Measurements from ENCODE around the gene NDUFB8.

The NDUFB8 gene

GRCh38 chr10:100502926-100503494 lies 26.7 kb downstream of the NDUFB8 start:
- Histone ChIP-seq H3F3A (ENCODE audit: insufficient read depth) (no peaks in the 10 kb centered on the region), H3K4me3 (ENCODE audit: insufficient read depth, low read length, poor library complexity, severe bottlenecking) (no peak overlapping the region), H3K4me2 (ENCODE audit: low read depth, low read length, poor library complexity, severe bottlenecking) (no peak overlapping the region), H3K36me3 (ENCODE audit: low read length) (no peaks in the 10 kb centered on the region), H2AFZ (ENCODE audit: low read depth, low read length, severe bottlenecking) (no peak overlapping the region), H3K9me3 (ENCODE audit: insufficient read depth, low read length) (no peaks in the 10 kb centered on the region), H3K79me2 (ENCODE audit: insufficient read depth, low read length) (no peaks in the 10 kb centered on the region), H3K9me2 (replicated peaks; ENCODE audit: insufficient read depth, low read length) (no peaks in the 10 kb centered on the region), H4K20me1 (ENCODE audit: low read depth, low read length) (no peaks in the 10 kb centered on the region), H3K27ac (ENCODE audit: low read depth, low read length) (no peak overlapping the region), H3K27me3 (ENCODE audit: low read length) (no peaks in the 10 kb centered on the region), H3K9ac (ENCODE audit: low read length) (no peak overlapping the region)
- no peak for TF ChIP-seq EZH2phosphoT487 (conservative IDR thresholded peaks at IDR 0.05; ENCODE audit: low read length)
- no peak for TF ChIP-seq CTCF (IDR thresholded peaks at IDR 0.05; ENCODE audit: insufficient read depth, low read length, poor library complexity, severe bottlenecking)

- H3K4me2 ChIP-seq (ENCODE audit: low read depth, low read length, poor library complexity, severe bottlenecking), result no peak overlapping the region
- no peaks in the 10 kb centered on the region for H3K79me2 ChIP-seq (ENCODE audit: insufficient read depth, low read length)
- no peak overlapping the region for H3K9ac ChIP-seq (ENCODE audit: low read length)
- no peak overlapping the region for H3K27ac ChIP-seq (ENCODE audit: low read depth, low read length)
- no peak overlapping the region for H3K4me3 ChIP-seq (ENCODE audit: insufficient read depth, low read length, poor library complexity, severe bottlenecking)
- no peaks in the 10 kb centered on the region for H3K36me3 ChIP-seq (ENCODE audit: low read length)
- TF ChIP-seq CTCF (IDR thresholded peaks at IDR 0.05; ENCODE audit: insufficient read depth, low read length, poor library complexity, severe bottlenecking) (no peak), EZH2phosphoT487 (conservative IDR thresholded peaks at IDR 0.05; ENCODE audit: low read length) (no peak)
- no peak overlapping the region for H2AFZ ChIP-seq (ENCODE audit: low read depth, low read length, severe bottlenecking)
- H3F3A ChIP-seq (ENCODE audit: insufficient read depth), result no peaks in the 10 kb centered on the region
- no peaks in the 10 kb centered on the region for H3K9me2 ChIP-seq (replicated peaks; ENCODE audit: insufficient read depth, low read length)
- H3K9me3 ChIP-seq (ENCODE audit: insufficient read depth, low read length), result no peaks in the 10 kb centered on the region
- H3K27me3 ChIP-seq (ENCODE audit: low read length), result no peaks in the 10 kb centered on the region
- no peaks in the 10 kb centered on the region for H4K20me1 ChIP-seq (ENCODE audit: low read depth, low read length)
These were observed 28.2 kb downstream of the NDUFB8 start for GRCh38 chr10:100501423-100501822.

GRCh38 chr10:100498059-100498458 lies 31.6 kb downstream of the NDUFB8 start:
- TF ChIP-seq CTCF (IDR thresholded peaks at IDR 0.05; ENCODE audit: insufficient read depth, low read length, poor library complexity, severe bottlenecking), result no peak
- no peak for TF ChIP-seq EZH2phosphoT487 (conservative IDR thresholded peaks at IDR 0.05; ENCODE audit: low read length)

More at GRCh38 chr10:100498059-100498458, 31.6 kb downstream of the NDUFB8 start:
- H3F3A ChIP-seq (ENCODE audit: insufficient read depth), result no peaks in the 10 kb centered on the region
- H3K4me2 ChIP-seq (ENCODE audit: low read depth, low read length, poor library complexity, severe bottlenecking), result no peak overlapping the region
- no peaks in the 10 kb centered on the region for H3K27me3 ChIP-seq (ENCODE audit: low read length)
- no peak overlapping the region for H2AFZ ChIP-seq (ENCODE audit: low read depth, low read length, severe bottlenecking)
- H3K36me3 ChIP-seq (ENCODE audit: low read length), result no peaks in the 10 kb centered on the region
- H3K4me3 ChIP-seq (ENCODE audit: insufficient read depth, low read length, poor library complexity, severe bottlenecking), result no peak overlapping the region
- H4K20me1 ChIP-seq (ENCODE audit: low read depth, low read length), result no peaks in the 10 kb centered on the region
- no peaks in the 10 kb centered on the region for H3K9me2 ChIP-seq (replicated peaks; ENCODE audit: insufficient read depth, low read length)
- no peak overlapping the region for H3K27ac ChIP-seq (ENCODE audit: low read depth, low read length)
- H3K9me3 ChIP-seq (ENCODE audit: insufficient read depth, low read length), result no peaks in the 10 kb centered on the region
- H3K9ac ChIP-seq (ENCODE audit: low read length), result no peak overlapping the region
- H3K79me2 ChIP-seq (ENCODE audit: insufficient read depth, low read length), result no peaks in the 10 kb centered on the region
